Measurements from ENCODE around the gene EBNA1BP2.
A peak's percentile ranks its signal among the peaks of the same experiment; 100 is the strongest.
"Not testable (repeated sequence)": the region's sequence is repeated elsewhere in the genome, so short reads cannot be mapped to it uniquely, and the experiment has no call there.

EBNA1BP2 gene, protein sequence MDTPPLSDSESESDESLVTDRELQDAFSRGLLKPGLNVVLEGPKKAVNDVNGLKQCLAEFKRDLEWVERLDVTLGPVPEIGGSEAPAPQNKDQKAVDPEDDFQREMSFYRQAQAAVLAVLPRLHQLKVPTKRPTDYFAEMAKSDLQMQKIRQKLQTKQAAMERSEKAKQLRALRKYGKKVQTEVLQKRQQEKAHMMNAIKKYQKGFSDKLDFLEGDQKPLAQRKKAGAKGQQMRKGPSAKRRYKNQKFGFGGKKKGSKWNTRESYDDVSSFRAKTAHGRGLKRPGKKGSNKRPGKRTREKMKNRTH

DNA sequence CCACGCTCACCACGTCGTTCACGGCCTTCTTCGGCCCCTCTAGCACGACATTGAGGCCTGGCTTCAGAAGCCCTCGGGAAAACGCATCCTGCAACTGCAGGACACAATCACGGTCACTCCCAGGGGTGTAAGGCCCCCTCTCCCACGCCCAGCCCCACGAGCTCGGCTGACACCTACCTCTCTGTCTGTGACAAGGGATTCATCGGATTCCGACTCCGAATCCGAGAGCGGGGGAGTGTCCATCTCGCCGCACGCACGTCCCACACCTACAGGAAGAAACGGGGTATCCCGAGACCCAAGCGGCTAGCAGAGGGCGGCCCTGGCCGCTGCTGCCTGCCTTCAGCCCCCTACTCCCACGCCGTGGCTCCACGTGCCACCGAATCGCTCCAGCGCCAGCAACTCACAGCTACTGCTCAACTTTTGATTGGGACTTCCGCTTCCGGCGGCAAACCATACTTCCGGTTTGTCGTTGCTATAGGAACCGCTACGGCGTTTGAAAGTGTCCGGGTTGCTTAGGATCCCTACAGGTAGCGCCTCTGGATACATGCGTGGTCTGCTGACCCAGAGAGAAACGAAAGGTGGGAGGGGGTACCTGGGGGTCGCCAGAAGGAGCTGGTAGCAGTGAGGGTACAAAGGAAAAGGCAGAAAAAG, at the start of gene EBNA1BP2, which contains the start of gene CFAP57:
EBNA1BP2 (minus strand) TSS at position 415 of the 651 bp plus-strand sequence; CDS start at position 243, 172 bp downstream.
CFAP57 (plus strand) TSS at position 455 of the 651 bp plus-strand sequence. CDS start 424 bp downstream, outside the sequence.
- peak; percentile 89 for DNase-seq (ENCODE audit: insufficient read length, low spot score)
- no peak for FAIRE-seq

DNA sequence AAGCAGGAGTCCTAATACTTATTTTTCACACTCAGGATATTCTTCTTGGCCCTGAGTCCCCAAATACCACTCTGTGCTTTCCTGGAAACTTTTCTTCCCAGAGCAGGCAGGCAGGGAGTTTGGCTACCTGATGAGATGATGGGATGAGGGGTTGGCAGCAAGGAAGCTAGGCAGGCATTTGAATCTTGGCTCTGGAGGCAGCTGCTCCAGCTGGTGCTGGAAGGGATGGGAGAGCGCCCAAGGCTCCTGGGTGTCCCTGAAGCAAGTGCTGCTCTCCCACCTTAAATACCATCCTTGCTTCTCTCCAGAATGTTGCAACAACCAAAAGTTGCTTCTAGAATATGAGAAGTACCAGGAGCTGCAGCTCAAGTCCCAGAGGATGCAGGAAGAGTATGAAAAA, 49.7 kb upstream of the EBNA1BP2 start:
- DNase-seq (ENCODE audit: insufficient read length, low spot score) (no peak), FAIRE-seq (no peak)

DNA sequence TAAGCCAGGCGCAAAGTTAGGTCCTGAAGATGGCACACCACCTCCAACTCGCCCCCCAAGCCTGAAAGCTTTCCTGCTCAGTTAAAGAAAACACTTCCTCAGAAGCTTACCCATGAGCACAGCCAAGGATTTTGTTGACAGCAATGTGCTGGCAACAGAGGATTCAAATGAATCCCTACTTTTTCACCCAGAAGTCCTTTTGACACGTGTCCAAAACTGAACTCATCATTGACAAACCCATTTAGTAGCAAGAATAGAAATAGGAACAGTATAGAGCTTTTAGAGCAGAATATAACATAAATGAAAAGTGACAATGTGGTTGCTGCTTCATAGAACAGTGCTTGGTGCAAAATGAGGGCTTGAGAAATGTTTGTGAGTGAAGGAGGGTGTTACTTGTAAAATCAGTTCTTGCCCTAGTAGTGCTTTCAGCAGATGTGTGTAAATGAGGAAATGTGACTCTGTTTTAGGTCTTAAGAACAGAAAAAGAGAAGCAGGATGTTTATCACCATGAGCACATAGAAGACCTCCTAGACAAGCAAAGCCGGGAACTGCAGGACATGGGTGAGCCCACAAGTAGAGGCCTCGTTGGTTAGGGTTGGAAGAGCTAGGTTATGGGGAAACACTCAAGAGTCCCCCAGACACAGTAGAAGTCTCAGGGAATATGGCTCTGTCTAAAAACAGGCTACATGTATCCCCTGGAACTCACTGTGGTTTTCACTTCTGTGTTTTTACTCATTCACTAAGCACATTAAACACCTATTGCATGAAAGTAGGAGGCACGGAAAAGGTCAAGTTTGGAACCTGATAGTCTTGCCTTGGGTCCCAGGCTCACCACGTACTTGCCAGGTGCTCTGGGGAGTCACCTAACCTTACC, 49.1 kb upstream of the EBNA1BP2 start:
- no peak for DNase-seq (ENCODE audit: insufficient read length, low spot score)
- no peak for FAIRE-seq

DNA sequence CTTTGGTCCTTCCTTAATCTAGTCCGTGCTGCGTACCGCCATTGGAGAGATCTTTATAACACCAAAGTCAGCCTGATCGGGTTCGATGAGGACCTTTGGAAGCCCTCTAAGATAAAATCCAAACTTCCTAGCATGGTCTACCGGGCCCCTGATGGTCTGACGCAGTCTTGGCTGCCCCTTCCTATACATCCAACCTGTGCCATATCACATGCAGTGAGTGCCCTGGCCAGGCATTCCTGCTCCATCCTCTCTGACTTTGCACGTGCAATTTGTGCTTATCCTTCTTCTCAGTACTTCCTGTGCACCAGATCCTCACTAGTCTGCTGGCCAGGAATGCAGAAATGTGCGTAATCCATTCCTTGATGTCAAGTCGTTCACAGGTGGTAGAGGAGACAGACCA, 45.7 kb upstream of the EBNA1BP2 start:
- FAIRE-seq = no peak
- no peak for DNase-seq (ENCODE audit: insufficient read length, low spot score)

DNA sequence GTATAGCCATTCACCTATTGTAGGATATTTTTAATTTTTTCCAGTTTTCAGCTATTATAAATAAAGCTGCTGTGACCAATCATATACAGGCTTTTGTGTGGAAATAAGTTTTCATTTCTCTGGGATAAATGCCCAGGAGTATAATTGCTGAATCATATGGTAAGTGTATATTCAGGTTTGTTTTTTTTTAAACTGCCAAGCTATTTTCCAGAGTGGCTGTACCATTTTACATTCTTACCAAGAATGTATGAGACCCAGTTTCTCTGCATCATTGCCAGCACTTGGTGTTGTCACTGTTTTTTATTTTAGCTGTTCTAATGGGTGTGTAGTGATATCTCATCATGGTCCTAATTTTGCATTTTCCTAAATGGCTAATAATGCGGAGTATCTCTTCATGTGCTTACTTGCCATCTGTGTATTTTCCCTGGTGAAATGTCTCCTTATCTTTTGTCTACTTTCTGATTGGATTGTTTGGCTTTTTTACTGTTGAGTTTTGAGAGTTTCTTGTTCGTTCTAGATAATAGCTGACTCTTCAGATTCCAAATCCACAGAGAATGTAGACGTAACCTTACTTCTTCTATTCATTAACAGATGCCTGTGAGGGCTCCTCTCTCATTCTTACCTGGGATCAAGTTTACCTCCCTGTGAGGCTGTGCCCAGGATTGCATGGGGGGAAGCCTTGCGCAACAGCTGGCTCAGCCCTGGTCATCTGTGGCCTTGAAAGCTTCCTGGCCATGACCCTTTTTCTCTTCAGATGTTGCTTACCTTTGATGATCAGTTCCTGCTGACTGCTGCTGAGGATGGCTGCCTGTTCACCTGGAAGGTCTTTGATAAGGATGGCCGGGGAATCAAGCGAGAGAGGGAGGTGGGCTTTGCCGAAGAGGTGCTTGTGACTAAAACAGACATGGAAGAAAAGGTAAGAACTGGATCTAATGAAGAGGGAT, 42.7 kb upstream of the EBNA1BP2 start:
- FAIRE-seq (no peak), DNase-seq (ENCODE audit: insufficient read length, low spot score) (no peak)

DNA sequence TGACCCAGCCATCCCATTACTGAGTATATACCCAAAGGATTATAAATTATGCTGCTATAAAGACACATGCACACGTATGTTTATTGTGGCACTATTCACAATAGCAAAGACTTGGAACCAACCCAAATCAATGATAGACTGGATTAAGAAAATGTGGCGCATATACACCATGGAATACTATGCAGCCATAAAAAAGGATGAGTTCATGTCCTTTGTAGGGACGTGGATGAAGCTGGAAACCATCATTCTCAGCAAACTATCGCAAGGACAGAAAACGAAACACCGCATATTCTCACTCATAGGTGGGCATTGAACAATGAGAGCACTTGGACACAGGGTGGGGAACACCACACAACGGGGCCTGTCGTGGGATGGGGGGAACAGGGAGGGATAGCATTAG, 36.2 kb upstream of the EBNA1BP2 start:
- not testable (repeated sequence) for FAIRE-seq; DNase-seq (ENCODE audit: insufficient read length, low spot score)

DNA sequence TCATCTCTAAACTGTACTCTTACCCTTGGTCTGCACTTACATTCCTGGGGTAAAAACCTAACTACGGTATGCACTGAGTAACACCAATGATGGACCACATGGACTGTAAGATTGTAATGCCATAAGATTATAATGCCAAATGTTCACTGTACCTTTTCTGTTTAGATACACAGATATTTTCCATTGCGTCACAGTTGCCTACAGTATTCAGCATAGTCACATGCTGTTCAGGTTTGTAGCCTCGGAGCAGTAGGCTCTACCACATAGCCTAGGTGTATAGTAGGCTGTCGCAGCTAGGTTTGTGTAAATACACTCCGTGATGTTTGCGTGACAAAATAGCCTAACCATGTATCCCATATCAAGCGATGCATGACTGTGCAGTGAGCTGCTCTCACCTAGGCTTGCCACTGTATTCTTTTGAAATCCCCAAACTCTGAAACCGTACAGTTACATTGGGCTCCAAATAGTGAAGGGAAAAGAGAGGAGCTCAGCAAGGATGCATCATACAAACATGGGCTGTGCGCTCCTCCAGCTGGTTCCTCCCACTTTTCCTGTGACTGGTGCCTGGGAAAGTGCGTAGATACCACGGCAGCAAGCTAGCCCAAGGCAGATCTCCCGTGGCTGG, 35.3 kb upstream of the EBNA1BP2 start:
- FAIRE-seq = peak; percentile 57

DNA sequence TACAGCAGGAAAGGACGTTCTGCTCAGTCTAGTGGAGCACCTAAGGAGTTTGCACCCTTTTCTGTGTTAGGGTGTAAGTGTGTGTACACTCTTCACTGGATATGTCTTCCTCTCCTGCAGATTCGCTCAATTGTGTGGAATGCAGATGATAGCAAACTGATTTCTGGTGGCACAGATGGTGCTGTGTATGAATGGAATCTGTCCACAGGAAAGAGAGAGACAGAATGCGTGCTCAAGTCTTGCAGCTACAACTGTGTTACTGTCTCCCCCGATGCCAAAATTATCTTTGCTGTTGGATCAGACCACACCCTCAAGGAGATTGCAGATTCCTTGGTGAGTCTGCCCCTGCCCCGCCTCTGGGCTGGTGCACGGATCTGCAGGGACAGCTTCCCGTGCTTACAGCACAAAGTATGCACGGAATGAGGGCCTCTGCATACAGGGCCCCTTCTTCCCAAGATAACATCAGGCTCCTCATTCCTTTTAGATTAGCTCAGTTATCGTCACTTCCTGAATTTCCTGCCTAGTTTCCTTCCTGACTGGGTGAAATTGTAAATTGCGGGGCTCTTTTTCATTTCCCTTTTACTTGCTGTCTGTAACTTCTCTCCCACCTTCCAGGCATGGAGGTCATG, 34.6 kb upstream of the EBNA1BP2 start:
- FAIRE-seq (peak; percentile 58), DNase-seq (ENCODE audit: insufficient read length, low spot score) (peak; percentile 76)

More for the DNA sequence above, 35.3 kb upstream of the EBNA1BP2 start:
- peak; percentile 66 for DNase-seq (ENCODE audit: insufficient read length, low spot score)

DNA sequence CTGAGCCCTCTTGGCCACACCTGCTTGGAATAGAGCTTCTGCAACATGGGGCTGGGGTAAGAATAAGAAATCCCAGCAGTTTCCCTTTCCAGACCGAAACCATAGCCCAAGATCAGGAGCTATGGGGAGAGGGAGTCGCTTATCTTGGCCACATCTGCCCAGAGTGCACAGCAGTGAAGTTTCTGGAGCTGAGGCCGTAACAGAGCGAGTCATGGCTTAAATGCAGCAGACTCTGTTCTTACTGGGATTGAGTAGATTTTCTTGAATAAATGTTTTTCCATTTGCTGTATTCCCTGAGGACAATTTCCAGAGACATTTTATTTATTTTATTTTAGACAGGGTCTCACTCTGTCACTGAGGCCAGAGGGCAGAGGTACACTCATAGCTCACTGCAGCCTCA, 33.6 kb upstream of the EBNA1BP2 start:
- DNase-seq (ENCODE audit: insufficient read length, low spot score) = no peak
- FAIRE-seq = no peak

DNA sequence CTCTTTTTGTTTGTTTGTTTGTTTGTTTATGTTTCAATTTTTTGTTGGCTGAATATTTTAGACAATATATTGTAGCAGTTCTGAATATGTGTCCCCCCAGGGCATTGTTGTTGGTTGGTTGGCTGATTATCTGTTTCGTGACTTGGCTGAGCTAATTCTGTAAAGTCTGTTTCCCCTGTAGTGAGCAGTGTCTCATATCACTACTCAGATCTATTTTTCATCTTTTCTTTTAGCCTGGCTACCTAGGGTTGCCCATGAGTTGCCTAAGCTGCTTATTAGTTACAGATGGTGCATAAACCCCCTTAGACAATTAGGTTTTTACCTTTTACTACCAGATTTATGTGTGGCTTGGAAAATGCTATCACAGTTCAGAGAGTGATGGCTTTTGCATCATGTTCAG, 32.3 kb upstream of the EBNA1BP2 start:
- FAIRE-seq = no peak
- no peak for DNase-seq (ENCODE audit: insufficient read length, low spot score)

DNA sequence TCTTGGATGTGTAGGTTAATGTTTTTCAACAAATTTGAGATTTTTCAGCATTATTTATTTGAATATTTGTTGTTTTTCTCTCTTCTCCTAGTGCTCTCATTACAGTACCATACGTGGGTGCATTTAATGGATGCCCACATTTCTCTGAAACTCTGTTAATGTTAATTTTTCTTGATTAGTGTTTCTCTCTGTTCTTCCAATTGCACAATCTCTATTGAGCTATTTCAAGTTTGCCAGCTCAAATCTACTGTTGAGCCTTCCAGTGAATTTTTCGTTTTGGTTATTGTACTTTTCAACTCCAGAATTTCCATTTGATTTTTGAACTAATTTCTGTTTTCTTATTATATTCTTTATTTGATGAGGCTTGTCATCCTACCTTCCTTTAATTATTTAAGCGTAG, 31.8 kb upstream of the EBNA1BP2 start:
- FAIRE-seq (no peak), DNase-seq (ENCODE audit: insufficient read length, low spot score) (no peak)

DNA sequence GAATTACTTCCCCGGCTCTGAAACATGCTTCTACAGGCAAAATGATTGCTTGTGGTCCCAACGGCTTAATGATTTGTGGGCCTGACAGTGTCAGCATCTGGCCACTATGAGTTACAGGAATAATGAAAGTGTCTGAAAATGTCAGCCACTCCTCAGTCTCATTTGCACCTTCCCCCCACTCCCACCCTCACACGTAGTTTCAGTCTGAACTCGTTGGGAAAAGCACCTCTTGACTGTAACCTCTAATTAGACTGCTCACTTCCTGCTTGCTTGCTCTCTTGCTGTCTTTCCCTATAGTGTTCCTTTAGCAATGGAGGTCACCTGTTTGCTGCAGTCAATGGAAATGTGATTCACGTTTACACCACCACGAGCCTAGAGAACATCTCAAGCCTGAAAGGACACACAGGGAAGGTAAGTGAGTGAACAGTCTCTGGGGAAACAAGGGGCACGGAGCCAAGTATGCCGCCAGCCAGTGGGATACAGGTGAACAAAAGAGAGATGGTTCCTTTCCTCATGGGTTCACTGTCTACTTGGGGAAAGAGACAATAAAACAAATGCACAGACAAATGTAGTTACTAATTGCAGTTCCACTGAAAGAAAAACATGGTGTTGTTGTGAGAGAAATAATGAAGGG, 27.1 kb upstream of the EBNA1BP2 start:
- DNase-seq (ENCODE audit: insufficient read length, low spot score) (no peak), FAIRE-seq (no peak)

DNA sequence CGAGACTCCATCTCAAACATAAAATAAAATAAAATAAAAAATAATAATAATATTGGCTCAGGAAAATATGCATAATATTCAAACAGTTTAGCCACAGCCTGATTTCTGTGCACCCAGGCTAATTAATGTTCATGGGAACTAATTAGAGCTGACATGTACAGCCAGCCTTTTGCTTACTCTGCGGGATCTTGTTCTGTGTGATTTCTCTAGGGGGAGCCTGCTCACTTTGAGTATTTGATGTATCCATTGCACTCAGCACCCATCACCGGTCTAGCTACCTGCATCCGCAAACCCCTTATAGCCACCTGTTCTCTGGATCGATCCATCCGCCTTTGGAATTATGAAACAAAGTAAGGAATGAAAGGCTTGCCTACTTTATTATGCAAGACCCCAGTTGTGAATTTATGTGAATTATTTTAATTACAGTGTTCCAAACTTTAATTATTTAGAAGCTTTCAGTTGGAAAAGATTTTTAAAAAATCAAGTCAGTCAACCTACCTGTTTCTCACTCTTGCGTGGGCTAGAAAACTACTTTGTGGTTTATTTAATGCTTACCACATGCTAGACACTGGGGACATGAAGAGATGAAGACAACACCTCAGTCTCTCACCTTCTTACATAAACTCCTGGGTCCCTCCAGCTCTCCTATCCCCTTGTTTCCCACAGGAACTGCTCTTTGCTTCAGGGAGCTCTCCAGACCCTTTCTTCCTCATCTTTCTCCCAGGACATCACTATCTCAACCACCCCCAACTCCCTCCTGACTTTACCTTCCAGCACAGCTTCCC, 25.4 kb upstream of the EBNA1BP2 start:
- FAIRE-seq = no peak

DNA sequence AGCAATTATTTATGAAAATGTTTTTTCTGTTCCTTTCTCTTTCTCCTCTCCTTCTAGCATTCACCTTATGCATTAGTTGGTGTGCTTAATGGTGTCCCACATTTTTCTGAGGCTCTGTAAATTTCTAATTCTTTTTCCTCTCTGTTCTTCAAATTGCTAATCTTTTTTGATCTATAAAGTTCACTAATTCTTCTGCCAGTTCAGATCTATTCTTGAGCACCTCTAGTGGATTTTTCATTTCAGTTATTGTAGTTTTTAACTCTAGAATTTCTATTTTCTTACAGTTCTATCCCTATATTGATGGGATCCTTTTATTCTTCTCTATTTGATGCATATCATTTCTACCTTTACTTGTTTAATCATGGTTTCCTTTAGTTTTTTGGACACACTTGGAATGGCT, 22.4 kb upstream of the EBNA1BP2 start:
- FAIRE-seq (no peak), DNase-seq (ENCODE audit: insufficient read length, low spot score) (no peak)

More for the DNA sequence above, 25.4 kb upstream of the EBNA1BP2 start:
- no peak for DNase-seq (ENCODE audit: insufficient read length, low spot score)

DNA sequence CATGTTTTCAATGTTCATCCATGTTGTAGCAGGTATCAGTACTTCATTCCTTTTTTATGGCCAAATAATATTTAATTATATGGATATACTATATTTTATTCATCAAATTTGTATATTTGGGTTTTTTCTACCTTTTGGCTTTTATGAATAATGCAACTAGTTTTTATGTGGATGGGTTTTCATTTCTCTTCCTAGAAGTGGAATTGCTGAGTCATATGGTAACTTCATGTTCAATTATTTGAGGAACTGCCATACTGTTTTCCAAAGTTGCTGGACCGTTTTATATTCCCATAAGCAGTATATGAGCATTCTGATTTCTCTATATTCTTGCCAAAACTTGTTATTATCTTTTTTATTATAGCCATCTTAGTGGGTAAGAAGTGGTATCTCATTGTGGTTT, 16.0 kb upstream of the EBNA1BP2 start:
- FAIRE-seq (no peak), DNase-seq (ENCODE audit: insufficient read length, low spot score) (no peak)

DNA sequence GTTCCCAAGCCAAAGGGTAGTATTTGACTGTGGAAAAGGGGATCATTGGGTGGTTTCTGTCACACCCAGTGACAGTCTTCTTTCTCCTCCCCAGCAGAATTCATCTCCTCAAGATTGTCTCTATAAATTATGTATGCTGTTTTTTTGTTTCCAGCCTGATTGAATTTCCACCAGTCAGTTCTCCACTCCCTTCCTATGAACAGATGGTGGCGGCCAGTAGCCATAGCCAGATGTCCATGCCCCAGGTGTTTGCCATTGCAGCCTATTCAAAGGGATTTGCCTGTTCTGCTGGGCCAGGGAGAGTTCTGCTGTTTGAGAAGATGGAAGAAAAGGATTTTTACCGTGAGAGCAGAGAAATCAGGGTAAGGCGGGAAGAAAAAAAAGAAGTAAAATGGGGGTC, 12.9 kb upstream of the EBNA1BP2 start:
- no peak for FAIRE-seq

DNA sequence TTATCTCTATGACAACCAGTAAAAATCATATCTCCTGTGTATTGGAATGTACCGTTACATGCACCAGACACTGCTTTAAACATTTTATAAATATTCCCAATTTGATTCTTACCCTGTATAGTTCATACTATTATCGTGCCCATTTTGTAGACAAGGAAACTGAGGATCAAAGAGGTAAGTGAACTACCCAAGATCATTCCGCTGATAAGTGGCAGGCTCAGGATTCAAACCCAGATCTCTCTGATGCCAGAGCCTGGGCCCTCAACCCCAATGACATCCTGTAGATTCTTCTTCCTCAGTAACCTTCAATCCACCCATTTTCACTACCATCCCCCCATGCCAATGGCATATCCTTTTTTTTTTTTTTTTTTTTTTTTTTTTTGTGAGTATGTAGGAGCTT, 12.3 kb upstream of the EBNA1BP2 start:
- no peak for DNase-seq (ENCODE audit: insufficient read length, low spot score)
- no peak for FAIRE-seq

More for the DNA sequence above, 12.9 kb upstream of the EBNA1BP2 start:
- no peak for DNase-seq (ENCODE audit: insufficient read length, low spot score)

DNA sequence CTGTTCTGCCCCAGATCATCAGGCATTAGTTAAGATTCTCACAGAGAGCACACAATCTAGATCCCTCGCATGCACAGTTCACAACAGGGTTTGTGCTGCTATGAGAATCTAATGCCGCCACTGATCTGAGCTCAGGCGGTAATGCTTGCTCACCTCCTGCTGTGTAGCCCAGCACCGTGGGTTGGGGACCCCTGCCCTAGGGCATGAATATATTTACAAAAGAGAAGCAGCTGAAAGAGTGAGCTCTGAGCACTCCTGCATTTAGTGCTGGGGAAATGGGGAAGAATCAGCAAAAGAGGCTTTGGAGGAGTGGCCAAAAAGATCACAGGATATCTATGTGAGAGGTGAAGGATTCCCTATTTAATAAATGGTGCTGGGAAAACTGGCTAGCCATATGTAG, 5.6 kb upstream of the EBNA1BP2 start:
- DNase-seq (ENCODE audit: insufficient read length, low spot score) (no peak), FAIRE-seq (no peak)
